Superior temporal gyrus (tissue), 1 donor: ENCODE results near the gene KCNIP1.

Source experiments
- DNase-seq: peaks from one replicate; pipeline ENCODE4 v3.0.0-alpha.2; 2016; ENCODE audit errors: extremely low spot score

Gene KCNIP1

DNA sequence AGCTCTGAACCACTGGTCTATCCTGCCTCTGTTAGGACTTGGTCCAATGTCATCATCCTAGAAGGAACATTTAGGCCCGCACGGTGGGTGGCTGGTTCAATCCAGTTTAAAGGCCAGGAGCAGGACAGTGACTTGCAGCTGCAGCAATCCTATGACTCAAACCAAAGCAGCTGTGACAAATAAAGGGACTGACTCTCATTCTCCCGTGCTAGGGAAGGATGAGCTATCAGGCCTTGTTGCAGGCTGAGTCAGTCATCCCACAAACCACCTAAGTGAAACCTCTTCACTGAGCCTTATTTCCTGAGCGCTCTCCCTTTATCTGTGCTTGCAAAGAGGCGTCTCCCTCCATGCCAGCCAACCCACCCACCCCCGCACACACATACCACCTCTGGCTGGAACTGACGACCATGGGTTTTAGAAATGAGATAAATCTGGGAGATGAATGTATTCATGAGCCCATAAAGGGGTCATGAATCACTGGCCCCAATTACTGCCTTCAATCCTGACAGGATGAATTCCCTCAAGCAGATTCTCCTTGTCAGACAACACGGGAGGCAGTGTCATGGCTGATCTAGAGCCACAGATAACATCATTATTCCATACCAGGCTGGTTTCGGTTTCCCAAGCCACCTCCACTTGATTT lies 93.4 kb downstream of the KCNIP1 start:
- peak; percentile 40 for DNase-seq

DNA sequence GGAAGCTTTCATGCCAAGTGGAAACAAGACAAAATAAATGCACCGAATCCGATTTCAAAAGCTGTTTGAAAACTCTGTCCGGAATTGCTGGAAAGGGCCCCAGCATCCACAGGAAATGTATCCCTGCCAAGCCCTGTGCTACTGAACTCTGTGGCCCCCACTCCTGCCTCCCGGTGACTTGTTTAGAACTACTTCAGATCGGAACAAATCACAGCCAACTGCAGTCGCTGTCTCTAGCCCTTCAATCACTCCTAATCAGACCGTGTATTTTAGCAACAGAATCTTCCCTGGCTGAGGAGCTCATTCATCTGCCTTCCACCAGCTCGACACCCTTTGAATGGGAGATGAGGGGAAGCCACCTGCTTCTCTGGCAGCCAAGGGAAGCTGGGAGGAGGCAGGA lies 94.1 kb downstream of the KCNIP1 start:
- DNase-seq, result peak; percentile 33

DNA sequence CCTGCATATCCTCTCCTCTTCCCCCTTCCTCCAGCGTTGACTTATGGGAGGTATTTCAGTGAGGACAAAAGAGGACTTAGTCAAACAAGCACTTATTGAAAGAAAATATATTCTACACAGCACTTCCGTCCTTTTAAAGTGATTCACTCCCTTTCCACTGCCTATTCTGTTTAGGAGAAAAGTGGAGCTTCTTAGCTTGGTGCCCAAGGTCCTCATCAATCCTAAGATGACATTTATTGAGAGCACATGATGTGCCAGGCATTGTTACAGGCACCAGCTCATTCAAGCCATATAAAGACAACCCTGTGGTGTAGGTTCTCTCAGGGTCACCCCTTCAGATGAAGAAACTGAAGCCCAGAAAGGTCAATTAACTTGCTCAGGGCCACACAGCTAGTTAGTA lies 95.9 kb downstream of the KCNIP1 start:
- DNase-seq, result no peak

DNA sequence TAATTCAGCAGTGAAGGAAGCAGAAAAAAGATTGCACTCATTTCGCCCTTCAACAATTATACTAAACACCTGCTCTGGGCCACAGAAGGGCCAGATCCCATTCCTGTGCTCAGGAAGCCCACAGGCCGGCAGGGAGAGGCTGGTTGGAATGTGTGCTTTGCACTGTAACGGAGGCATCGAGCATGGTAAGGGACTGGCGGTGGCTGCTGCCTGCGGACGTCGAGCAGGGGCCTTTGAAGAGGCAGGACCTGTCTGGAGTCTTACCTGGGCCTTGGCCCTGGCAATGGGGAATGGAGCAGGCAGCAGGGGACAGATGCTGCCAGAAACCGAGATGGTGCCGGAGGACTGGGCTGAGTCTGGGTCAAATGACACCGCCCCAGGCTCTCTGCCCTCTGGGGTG lies 97.8 kb downstream of the KCNIP1 start:
- no peak for DNase-seq

DNA sequence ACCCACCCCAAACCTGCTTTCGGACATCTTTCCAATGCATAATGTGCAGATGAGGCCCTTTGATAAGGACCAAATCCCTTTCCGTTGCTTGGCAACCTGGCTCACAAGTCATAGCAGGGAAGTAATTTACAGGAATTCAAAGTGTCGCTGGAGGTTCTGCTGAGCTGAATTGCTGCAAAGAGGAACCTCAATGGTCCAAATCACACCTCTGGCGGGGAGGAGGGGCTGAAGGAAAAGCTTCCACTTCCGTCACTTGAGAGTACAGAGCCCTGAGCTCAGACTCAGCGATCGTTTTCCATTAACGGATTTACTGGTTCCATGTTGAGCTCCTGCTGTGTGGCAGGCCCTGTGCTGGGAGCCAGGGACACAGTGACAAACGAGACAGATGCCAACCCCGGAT lies 99.3 kb downstream of the KCNIP1 start:
- no peak for DNase-seq

DNA sequence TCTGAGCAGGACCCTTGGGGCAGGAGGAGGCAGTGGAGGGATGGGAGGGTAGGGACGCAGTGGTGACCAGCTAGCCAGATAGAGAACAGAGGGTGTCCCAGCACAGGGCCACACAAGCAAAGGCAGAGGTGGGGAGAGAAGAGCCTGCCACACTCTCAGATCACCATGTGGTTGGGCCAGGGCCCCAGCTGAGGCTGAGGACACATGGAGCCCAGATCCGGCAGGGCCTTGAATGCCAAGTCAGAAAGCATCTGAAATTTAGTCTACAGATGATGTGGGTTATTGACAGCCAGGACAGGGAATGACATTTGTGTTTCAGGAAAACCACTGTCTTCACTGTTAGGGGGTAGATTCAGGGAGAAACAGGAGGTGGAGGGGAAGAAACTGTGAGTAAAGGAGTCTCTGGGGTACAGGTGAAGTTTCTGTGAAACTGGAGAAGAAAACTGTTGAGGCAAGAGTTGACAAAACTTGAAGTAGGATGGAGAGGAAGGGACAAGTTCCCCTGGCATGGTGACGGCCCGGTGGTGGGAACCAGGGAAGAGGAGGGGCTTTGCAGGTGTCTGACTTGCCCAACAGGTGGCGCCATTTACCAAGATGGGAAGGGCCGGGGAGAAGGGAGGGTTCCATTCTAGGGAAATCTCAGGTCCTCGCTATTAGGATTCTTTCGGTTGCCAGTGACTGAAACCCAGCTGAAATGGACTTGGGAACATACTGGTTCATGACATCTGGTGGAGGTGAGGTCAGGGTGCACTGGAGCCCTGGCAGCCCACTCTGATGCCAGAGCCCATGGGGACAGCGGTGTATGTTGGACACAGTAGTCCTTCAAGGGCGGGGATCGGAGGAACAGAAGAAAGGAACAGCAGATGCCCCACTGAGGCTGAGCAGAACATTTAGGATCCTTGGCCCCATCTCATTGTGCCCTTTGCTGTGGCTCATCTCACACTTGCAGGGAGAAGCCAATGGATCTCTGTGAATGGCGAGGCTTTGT lies 100.1 kb downstream of the KCNIP1 start:
- DNase-seq, result peak; percentile 72

DNA sequence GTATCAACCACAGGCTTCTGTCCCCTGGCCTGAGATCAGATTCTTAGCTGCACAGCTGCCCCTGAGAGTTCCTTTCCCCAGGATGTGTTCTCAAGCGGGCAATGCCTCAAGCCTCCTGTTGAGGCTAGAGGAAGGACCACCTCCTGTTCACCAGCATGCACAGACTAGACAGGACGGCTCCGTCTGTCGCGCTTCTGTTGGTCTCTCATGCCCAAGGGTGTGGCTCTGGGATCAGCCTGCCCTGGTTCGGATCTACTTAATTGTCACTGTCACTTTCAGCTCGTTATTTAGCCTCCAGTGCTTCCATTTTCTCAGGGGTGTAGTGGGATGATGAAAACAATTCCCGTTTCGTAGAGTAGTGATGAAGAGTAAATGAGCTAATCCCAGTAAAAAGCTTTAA lies 103.1 kb downstream of the KCNIP1 start:
- no peak for DNase-seq

DNA sequence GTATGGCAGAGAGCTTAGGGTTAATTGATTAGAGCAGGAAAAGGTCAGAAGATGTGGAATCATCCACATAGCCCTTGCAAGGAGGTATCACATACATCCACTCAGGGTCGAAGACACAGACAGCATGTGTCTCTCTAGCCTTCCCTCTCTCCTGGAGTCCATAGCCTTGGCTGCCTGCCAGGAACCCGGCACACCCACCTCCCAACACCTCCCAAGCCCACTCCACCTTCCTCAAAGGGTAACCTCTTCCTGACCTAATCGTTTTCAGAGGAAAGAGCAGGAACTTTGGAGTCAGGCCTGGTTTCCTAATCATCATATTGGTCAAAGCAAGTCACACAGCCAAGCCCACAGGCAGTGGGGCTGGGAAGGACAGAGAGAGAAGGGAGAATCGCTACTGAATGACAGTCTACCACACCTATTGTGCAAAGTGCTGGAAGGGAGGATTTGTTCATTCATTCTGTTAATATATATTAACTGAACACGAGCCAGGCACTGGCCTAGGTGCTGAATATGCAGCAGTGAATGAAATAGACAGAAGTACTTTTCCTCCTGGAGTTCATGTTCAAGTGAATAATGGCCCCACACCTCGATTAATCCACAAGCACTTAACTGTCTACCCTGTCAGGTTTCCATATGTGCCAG lies 107.8 kb downstream of the KCNIP1 start:
- no peak for DNase-seq

DNA sequence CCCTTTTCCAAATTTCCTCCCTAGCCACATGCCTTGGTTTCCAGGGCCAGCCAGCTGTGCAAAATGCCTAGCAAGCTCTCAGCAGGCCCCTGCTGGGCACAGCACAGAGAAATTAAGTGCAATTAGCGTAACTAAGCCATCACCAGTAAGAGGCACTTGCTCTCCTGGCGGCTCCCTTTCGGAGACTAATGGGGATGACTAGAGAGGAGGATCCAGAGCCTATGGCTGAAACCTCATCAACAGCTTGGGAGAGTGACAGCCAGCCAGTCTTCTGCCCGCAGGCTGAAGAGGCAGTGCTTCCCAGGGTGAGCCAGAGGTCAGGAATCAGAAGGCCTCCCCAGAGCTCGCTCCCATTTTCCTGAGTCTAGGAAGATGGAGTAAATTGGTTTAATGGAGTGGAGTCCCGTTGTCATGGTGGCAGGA lies 108.4 kb downstream of the KCNIP1 start:
- no peak for DNase-seq

DNA sequence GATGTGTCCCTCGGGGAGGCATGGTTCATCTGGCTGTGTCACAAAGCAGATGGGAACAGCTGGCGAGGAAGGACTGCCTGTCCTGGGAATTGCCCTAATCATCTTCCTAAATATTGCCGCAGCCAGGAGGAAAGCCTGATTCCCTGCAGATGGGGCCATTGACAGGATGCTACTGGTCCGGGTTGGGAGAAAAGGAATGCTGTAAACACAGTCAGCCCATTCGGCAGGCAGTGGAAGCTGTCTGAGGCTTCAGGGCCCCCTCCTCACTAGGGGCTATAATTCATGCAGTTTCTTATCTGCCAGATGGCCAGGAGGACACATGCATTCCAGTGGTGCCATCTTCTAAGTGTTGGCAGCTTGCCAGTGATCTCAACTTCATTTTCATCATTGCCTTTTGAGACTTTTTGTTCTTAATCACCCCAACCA lies 110.3 kb downstream of the KCNIP1 start:
- no peak for DNase-seq

DNA sequence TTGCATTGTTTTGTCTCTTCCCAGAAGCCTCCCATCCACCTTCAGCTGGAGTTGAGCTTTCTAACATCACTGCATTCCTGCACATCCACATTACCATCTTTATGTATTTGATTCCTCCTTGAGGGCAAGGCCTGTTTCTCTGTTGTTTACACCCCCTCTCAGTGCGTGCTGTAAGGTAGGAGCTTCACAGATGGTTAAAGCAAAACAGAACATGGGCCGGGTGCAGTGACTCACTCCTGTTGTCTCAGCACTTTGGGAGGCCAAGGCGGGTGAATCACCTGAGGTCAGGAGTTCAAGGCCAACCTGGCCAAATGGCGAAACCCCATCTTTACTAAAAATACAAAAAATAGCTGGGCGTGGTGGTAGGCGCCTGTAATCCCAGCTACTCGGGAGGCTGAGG lies 110.9 kb downstream of the KCNIP1 start:
- no peak for DNase-seq

DNA sequence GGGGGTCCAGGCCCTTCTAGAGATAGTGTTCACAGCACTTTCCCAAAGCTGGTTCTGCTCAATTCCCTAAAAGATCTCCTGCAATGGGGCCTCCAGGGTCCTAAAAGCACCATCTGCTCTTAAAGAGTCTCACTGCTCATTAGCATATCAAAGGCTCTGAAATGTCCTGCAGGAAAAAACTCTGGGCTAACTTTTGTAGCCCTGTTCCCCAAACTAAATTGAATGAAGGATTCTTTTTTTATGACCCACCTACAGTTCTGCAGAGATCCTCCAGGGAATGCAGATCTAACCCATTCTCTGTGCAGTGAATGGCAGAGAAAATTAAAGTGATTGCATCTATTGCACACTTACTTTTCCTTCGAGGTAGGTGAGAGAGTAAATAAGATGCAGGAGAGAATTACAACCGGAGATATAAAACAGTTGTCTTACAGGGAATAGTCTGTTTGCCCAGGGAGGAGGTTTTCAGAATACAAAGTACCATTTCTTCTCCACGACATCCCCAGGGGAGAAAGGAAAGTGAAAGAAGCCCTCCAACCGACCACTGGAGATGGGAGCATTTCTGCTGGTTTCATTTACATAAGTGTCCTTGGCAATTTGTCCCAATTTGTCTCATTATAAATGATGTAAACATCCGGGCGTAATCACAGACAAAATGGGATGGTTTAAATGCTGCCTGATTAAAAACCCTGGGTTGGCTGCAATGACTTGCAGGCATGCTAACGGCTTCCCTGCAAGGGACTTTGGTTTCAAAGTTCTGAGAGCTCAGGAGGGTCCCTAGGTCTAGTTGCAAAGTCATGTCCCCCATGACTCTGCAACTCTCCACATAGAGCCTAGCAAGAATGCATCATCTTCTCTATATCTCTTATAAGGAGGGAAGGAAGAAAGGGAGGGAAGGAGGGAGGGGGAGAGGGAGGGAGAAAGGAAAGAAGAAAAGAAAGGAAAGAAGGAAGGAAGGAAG lies 114.0 kb downstream of the KCNIP1 start:
- no peak for DNase-seq

DNA sequence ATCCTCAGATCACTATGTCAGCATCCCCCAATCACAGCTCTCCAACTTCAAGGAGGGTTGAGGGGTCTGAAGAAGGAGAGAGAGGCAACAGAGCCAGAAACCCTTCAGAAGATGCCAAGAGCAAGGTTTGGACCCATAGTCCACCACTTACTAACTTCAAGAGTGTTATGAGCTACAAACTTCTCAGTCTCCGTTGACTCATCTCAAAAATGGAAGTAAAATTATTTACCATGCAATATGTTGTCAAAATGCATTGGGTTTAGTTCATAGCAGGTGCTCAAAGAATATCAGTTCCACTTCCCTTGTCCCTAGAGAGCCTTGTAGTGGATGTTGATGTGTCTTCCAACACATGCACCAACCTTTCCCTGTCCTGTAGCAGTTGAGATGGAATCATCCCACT lies 116.0 kb downstream of the KCNIP1 start:
- DNase-seq, result no peak

DNA sequence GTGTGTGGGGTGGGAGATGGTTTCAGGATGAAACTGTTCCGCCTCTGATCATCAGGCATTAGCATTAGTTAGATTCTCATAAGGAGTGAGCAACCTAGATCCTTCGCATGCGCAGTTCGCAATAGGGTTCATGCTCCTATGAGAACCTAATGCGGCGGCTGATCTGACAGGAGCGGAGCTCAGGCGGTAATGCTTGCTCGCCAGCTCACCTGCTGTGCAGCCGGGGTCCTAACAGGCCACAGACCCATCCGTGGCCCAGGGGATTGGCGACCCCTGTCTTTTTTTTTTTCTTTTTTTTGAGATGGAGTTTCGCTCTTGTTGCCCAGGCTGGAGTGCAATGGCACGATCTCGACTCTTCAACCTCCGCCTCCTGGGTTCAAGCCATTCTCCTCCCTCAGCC lies 119.1 kb downstream of the KCNIP1 start:
- no peak for DNase-seq

DNA sequence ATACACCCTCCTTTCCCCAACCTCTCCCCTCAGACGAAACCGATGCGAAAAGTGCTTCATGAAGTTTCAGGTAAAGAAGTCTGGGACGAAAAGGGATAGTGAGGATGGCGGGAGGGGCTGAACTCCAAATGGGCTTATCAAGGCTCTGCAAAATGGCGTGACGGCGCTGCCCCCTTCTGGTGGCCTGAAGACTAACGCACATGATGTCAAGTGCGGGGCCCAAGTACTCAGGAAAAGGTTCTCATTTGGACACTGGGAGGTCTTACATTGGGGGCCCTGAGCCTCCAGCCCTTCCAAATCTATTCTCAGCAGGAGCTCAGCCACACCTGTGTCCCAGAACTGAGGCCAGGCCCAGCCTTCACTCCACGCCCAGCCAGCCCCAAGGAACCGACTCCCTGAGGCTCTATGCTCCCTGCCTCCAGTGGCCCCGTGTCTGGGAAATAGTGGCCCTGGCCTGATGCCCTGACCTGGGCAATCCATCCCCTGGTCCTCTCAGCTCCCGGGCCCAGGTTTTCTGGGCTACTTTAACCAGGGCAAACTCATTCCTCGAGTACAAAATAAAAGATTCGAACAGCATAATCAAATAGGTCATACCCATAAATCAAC lies 119.9 kb downstream of the KCNIP1 start:
- DNase-seq, result peak; percentile 68

DNA sequence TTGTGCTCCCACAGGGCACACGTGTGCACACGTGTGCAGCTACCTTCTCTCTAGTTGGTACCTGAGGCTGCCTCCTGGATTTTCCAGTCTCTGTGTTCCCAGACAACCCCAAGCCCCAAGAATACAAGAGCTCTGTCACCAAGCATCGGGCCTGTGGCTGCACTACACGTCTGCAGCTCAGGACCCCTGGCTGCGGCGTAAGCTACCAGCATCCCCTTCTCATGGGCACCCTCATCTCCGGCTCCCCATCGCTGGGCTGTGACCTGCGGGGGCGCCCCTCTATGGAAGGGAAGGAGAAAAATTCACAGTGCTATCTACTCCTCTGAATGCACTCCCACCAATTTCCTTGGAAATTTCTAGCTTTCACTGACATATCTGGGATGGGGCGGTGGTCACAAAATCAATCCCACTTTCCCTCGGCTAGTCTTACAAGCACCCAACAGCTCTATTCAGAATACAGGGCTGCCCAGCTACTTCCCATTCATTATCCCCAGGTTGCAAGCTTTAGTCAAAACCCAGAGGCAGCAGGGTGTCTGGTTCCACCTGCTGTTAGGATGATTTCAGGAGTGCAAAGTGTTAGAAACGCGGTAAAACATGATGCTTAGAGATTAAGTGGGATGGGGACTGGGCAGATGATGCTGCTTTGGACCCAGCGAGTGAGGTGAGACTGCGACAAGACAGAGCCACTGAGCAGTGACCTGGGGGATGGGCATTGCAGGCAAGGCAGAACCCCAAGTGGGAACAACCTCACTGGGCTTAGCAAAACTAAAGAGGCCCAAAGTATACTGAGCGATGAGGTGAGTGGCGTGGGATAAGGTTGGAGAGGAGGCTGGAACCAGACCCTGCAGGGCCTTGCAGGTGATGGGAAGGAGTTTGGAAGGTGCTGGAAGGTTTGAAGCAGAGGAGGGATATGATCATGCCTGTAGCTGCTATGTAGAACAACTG lies 121.7 kb downstream of the KCNIP1 start:
- DNase-seq, result no peak

DNA sequence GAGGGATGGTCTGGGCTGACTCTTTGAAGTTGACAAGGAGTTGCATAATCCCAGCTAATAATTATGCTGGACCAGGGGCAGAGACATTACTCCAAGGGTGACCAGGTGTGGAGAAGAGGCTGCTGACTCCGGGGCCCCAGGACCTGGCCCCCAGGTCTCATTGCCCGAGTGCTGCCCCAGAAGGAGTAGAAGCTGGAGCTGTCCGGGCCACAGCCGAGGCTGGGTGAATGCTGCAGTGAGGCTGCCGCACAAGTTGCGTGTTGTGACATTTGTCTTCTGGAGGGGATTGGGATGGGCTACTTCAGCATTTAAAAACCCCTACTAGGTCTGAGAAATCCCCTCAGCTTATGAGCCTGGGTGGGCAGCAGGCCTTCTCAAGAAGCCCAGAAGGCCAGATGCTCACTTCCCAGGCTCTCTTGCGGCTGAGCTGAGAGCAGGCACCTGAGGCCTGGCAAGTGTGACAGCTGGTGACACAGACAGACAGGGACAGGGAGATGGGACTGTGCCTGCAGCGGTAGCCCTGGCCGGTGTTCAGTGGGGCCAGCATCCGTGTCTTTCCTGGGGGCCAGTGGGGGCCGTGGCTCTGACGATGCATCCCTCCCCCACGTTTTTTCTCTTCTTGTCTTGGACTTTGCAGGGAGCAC lies 122.8 kb downstream of the KCNIP1 start:
- DNase-seq, result no peak

DNA sequence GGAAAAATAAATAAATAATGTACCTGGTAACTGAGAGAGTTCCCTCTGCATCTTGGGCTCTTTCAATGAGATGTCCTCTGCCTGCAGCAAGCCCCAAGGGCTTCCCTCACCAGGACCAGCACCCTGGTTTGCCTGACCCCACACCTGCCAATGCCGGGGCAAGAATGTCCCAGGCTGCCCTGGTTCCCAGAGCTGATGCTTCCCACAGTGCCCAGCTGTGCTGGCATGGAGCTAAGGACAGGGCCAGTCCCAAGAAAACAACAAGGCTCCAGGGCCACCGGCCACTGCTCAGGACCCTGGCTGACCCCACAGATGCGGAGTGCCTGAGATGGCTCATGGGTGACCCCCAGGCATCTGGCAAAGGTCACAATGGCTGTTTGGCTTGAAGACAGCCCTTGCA lies 123.5 kb downstream of the KCNIP1 start:
- no peak for DNase-seq

DNA sequence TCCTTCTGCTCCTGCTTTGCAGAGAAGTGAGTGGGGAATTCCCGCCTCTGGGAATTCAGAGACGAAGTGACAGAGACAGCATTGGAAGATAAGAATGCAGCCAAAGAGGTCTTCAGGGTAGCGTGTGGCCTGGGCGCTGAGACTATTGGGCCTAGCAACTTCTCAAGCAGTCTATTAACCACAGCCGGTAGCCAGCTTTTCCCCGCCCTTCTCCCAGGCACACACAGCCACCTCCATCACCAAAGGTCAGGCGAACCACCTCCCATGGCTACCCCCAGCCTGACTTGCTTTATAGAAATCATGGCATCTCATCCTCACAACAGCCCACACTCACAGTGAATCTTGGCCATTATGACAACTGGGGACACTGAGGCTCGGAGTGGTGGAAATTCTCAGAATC lies 124.2 kb downstream of the KCNIP1 start:
- no peak for DNase-seq
